GM18868 (cell line): ENCODE data around the gene TSPAN19.

Source experiments
- ATAC-seq: cut with Tn5 transposase; IDR thresholded peaks from one replicate; pipeline ENCODE4 v1.9.1; 2021; ENCODE audit warnings: mild to moderate bottlenecking, moderate library complexity; ENCODE audit not compliant: unreplicated experiment

Gene TSPAN19

DNA sequence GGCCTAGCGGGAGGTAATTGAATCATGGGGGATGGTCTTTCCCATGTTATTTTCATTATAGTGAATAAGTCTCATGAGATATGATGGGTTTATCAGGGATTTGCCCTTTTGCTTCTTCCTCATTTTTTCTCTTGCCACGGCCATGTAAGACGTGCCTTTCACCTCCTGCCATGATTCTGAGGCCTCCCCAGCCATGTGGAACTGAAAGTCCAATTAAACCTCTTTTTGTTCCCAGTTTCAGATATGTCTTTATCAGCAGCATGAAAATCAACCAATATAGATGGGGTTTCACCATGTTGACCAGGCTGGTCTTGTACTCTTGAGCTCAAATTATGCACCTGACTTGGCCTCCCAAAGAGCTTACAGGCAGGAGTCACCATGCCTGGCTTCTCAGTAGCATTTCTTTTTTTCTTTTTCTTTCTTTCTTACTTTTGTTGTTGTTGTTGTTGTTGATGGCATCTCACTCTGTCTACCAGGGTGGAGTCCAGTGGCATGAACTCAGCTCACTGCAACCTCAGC, 33.2 kb downstream of the TSPAN19 start:
- no peak for ATAC-seq

DNA sequence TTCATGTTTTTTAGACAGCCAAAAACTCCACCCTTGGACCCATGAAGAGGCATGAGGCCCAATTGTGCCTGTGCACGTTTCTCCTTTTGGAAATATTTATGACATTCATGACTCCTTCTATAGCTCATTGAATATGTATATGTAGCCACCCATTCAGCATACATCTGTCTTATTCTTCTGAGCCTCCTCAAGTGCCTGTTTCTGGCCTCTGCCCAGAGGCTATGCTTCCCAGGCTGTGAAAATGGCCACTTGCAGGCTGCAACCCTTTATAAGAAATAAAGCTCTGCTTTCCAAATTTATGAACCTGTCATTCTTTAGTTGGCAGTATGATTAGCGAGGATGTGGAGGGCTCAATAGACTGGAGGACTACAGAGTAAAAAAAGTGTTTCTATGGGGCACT, 35.3 kb downstream of the TSPAN19 start:
- ATAC-seq = no peak

DNA sequence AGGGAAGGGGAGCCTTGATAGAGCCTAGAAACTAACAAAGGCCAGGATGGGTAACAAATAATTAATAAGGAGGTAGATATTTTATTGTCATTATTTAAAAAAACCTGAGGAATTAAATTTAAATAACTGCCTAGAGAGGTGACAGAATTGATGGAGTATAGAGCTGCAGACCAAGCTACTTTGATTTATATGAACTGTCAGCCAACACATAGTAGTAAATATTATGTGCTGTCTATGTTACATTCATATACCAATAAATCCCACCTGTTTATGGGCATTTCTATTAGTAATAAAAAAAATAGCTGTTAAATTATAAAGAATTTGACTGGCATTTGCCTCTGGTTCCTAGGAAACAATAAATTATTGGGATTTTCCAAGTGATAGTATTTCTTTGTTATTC, 37.7 kb downstream of the TSPAN19 start:
- no peak for ATAC-seq

DNA sequence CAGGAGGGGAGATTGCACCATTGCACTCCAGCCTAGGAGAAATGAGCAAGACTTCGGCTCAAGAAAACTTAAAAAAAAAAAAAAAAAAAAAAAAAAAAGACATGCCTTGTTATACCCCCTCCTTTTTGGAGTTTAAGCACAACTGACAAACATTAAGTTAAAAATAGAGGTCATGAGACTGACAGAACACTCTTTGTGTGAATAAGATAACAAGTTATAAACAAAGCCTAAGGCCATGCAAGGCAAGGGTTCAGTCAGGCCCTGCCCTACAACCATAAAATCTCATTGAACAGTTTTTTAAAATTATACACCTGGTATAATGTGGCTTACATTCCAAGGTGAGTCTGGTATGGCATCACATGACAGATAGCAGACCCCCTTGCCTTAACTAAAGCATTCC, 39.3 kb downstream of the TSPAN19 start:
- ATAC-seq = no peak

DNA sequence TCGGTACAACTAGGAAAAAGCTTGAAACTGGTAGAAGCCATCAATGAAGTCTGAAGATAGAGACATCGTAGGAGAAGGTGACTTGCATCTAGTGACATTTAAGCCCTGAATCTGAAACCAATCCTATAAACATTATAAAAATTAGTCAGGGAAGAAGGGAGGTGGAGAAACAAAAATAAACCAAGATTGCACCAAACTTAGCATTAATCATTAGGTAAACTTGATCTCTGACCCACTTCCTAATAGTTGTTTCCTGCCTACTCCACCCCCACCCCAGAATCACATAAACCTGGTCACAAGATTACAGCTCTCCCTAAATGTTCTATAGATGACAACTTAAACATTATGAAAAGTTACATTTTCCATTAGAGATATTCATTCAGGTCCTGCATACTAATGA, 40.4 kb downstream of the TSPAN19 start:
- ATAC-seq = no peak

DNA sequence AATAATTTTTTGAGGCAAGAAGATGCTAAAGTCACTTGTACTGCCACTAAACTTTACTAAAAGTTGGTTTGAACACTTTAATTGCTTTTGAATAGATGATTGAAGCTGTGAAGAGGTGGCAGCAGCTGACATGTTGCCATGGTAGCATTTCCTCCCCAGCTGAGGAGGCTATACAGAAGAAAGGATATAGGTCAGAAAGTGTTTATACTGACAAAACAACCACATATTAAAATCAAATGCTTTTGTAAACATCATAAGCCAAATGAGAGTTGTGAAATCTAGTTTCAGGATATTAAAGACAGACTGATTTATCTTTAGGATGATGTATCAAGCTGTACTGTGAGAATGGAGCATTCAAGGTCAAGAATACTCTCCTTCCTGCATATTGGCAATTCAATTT, 41.7 kb downstream of the TSPAN19 start:
- ATAC-seq = no peak

DNA sequence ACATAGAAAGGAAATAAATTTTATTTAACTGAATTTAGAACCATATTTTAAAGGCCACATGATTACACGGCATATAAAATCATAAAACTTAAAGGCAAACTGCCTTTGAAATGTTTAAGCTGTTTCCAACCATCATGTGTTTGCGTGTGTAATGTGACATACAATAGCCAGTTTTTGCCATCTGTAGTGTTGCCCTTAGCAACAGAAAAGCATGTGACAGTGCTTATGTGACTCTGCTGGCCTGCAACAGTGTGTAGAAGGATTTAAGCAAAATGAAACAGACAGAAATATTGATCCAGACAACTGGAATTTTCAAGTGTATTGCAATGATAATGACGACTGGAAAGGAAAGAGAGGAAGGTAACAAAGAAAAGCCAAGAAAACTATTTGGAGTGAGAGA, 49.5 kb downstream of the TSPAN19 start:
- no peak for ATAC-seq

DNA sequence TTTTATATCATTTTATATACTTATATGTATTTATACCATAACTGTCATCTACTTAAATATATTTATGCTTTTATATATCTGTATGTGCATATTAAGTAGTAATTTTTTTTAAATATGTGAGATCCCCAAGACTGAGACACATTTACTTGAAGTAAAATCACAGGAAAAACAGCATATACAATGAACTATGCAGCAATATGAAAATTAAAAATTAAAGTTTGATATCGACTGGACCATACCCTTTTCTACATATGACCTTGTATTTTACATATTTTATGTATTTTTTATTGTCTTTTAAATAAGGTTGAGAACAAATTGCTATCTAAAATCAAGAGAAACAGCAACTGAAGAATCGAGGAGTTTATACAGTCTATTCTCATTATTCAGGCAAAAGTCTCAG, 50.0 kb downstream of the TSPAN19 start:
- ATAC-seq = no peak

DNA sequence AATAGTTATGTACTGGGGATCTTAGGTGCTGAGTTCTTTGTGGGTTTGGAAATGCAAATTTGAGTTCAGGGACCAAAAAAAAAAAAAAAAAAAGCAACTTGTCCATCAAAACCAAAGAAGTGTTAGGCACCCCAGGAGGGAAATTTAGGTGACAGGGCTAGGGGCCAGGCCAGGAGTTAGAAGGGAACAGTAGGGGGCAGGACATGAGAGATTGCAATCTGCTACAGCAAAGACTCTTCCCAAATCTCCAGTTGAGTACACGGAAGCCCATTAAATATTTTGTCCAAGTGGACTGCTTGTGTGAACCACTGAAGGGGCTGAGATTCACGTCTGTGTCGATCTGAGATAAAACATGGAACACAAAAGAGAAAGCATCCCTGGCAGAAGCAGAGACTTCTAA, 52.8 kb downstream of the TSPAN19 start:
- no peak for ATAC-seq

DNA sequence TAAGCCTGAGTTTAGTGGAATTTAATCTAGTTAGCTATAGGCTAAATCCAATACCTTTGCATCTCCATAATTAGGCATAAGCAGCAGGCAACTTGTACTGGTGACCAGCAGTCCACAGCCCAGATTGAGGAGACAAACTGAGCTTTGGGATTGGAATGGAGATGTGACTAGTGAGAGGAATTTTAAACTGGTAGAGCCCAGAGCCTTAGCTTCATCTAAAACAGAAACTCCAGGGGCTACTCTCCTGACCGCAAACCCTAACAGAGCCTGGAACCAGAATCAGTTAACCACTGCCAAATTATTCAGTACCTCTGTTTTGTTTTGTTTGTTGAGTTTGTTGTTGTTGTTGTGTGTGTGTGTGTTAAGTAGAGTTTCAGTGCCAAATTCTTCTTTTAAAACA, 53.2 kb downstream of the TSPAN19 start:
- ATAC-seq = no peak

DNA sequence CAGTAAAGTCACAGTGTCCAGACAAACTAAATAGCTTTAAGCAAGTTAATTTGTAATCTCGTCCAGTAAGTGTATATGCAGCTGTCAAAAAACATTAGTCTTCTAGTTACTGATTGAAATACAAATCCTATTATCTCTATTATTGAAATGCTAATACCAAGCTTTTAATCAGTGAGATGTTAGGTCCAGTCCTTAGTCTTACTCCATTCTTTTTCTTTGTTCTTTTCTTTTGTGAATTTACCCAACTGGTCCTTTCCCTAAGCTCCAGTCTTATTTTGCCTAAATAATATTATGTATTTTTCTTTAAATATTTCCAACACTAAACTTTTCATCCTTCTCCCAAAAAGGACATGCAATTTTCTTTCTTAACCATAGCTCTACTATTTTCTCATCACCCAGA, 57.2 kb downstream of the TSPAN19 start:
- no peak for ATAC-seq

DNA sequence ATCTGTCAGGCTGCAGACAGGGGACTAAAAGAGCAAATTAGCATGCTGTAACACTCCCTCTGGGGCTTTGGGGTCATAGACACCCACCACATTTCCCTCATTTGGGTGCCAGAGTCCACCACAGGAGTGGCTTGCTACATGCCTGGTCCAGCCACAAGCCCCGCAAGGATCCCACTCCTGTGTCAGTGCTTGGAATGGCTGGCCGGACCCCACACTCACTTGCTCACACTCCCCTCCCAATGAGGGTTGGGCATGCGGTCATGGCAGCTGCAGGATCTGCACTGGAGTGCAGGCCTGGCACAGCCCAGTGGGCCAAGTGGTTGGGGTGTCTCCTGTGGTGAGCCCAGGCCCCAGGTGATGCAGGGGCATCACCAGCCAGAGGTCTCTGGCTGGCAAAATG, 59.9 kb downstream of the TSPAN19 start:
- ATAC-seq = no peak

DNA sequence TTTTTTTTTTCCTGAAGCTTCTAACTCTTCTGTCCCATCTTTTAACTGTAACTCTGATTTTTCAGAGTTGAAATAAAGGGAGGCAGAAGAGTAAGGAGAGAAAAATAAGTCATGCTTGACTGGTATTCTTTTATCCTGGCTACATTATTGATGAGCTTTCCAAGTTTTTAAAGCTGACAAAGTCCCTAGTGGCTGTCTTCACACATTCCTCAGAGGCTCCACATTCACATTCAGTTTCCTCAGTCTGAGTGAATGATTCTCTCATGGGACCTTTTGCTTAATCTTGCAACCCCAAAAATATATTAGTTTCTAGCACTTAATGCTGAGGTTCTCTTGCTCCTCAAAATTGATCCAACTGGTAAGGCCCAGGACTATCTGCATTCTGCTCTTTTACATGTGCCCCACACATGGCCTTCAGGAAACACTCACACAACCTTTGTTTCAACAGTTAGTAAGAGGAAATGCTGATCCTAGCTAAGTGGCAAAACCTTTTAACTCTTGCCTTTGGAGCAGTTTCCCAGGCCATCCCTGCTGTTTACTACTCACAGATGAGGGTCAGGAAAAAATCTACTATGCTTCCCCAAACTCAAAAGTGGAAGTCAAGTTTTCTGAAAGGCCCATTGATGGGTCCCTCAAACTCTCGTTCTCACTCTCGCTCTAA, 61.8 kb downstream of the TSPAN19 start:
- no peak for ATAC-seq

DNA sequence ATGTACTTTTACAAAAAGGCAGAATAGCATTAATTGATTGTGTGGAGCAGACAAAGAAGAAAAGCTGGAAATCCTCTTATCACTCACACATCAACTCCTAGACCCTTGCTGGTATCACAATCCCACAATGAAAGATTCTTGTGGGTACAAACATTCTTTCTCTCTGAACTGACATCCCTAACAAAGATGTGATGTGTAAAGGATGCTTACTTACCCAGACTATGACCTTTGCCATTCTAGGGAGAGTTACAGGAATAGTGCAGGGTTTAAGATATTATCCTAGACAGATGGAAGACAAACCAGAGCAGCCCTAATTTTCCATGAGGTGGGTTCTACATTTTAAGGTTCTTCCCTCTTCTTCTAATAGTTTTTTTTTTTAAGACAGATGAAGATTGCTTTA, 63.1 kb downstream of the TSPAN19 start:
- ATAC-seq = no peak

DNA sequence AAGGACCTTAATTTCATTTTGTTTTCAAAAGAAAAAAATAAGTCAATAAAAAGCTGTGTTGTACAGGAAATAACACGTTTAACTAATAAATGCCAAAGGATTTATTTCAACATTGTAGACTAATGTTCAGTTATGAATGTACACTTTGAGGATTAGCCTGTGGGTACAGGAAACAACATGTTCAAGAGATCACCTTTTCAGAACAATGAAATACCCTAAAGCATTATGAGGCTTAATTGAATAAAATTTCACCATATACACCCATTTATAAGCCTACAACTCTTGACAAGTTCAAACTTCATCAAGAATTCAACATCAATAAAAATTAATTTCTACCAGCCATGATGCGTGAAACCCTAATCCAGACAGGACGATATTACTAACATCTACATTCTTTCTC, 66.9 kb downstream of the TSPAN19 start:
- ATAC-seq = no peak
